Measurements from ENCODE around the gene SPG21. TPM values are rescaled to one million over a fixed set of nuclear protein-coding genes. Genes with fewer than 3 reads are reported as not detected.

SPG21 gene
- total RNA-seq, 4 donors from 2014 or later, result 89.7 to 127 (median 94.8) TPM

Other genes starting within 250 kb of the SPG21 start
- 1 to 10 TPM in 3 of 4 donors, under 1 TPM in 1; 0.98 to 6.4 (median 1.6) TPM for gene RBPMS2, start 214.3 kb downstream of the SPG21 start, total RNA-seq
- 1 to 10 TPM in 3 of 4 donors, under 1 TPM in 1; 0.16 to 4.0 (median 2.5) TPM for gene PIF1, start 164.3 kb downstream of the SPG21 start, total RNA-seq
- gene PLEKHO2, start 148.0 kb downstream of the SPG21 start, total RNA-seq, result 10 to 100 TPM; 31.3 to 54.7 (median 36.5) TPM
- 10 to 100 TPM; 13.8 to 27.3 (median 15.2) TPM for gene ANKDD1A, start 78.0 kb downstream of the SPG21 start, total RNA-seq
- gene MTFMT, start 39.7 kb upstream of the SPG21 start, total RNA-seq, result 10 to 100 TPM; 18.3 to 29.0 (median 23.7) TPM
- not detected for gene SLC51B, start 55.5 kb upstream of the SPG21 start, total RNA-seq
- 10 to 100 TPM in 1 of 4 donors, 1 to 10 TPM in 3; 2.6 to 13.6 (median 7.7) TPM for gene RASL12, start 78.1 kb upstream of the SPG21 start, total RNA-seq
- not detected for gene KBTBD13, start 86.8 kb upstream of the SPG21 start, total RNA-seq
- 1 to 10 TPM; 1.3 to 5.7 (median 3.1) TPM for gene UBAP1L, start 125.3 kb upstream of the SPG21 start, total RNA-seq
- gene PDCD7, start 143.9 kb upstream of the SPG21 start, total RNA-seq, result 10 to 100 TPM; 11.9 to 21.1 (median 17.9) TPM
- gene CLPX, start 195.4 kb upstream of the SPG21 start, total RNA-seq, result 10 to 100 TPM; 49.6 to 79.5 (median 71.9) TPM
- gene CILP, start 221.6 kb upstream of the SPG21 start, total RNA-seq, result 100 to 1,000 TPM in 2 of 4 donors, 10 to 100 TPM in 2; 46.5 to 223 (median 111) TPM

Measured in subcutaneous adipose tissue (tissue), 4 donors.